A549 (cell line): ENCODE data around the gene CAV2. TPM values are rescaled to one million over a fixed set of nuclear protein-coding genes. Genes with fewer than 3 reads are reported as not detected.

Source experiments
- ATAC-seq, 2 experiments: fragments of 200-7000 bp in 1 of 2; fragments of >200 bp in 1 of 2; cut with Nextera tagmentation in 1 of 2; cut with Tn5 transposase in 1 of 2; 3 replicates each; pipeline versions ENCODE4 v1.8.0 to v1.9.1; 2018 to 2020; ENCODE audit warnings: mild to moderate bottlenecking in 1 of 2, moderate library complexity in 1 of 2
- CTCF ChIA-PET: fragments of 300-600 bp; sonication (Branson Sonifier 250); formaldehyde crosslinking; extraction: SDS; loops from one replicate; lab custom pipeline; 2021; ENCODE audit warnings: antibody characterized with exemption, inconsistent platforms; lab: Yijun Ruan, JAX
- POLR2A ChIA-PET: fragments of 350-600 bp; formaldehyde crosslinking; extraction: SDS; loops from one replicate; lab custom pipeline; 2021; ENCODE audit warnings: antibody characterized with exemption, inconsistent platforms; lab: Yijun Ruan, JAX
- DNase-seq, 2 experiments: peaks; one replicate each; pipeline versions ENCODE4 v3.0.0 to v3.0.0-alpha.2; 2011 to 2016; ENCODE audit warnings: low read depth in 1 of 2, low spot score in 1 of 2
- FAIRE-seq: peaks from 2 replicates; lab custom pipeline; 2011; peaks lifted over from hg19 to GRCh38; lab: Jason Lieb, UNC
- H3K27ac ChIP-seq, 2 experiments: fragments of >200 bp; sonication (Bioruptor Twin); formaldehyde crosslinking; 3 replicates each; pipeline ENCODE4 v1.5.1; 2016 to 2017
- H3K4me1 ChIP-seq: fragments of >200 bp; sonication (Bioruptor Twin); formaldehyde crosslinking; 3 replicates; pipeline ENCODE4 v1.6.1; 2016
- H3K4me2 ChIP-seq: fragments of >200 bp; sonication (Bioruptor Twin); formaldehyde crosslinking; 3 replicates; pipeline ENCODE4 v1.6.1; 2016
- H3K4me3 ChIP-seq: fragments of >200 bp; sonication (Bioruptor Twin); formaldehyde crosslinking; 3 replicates; pipeline ENCODE4 v1.5.1; 2016
- H3K9me3 ChIP-seq: fragments of >200 bp; sonication (Bioruptor Twin); formaldehyde crosslinking; 3 replicates; pipeline ENCODE4 v1.6.1; 2016
- CHD2 ChIP-seq: fragments of 150-350 bp; IDR thresholded peaks from 2 replicates; pipeline ENCODE4 v1.6.1; 2014; ENCODE audit warnings: low read length; ENCODE audit not compliant: partially characterized antibody
- EHF ChIP-seq: fragments of 250-450 bp; sonication (Bioruptor Pico); IDR thresholded peaks from 2 replicates; pipeline ENCODE4 v1.5.0; 2020; ENCODE audit warnings: mild to moderate bottlenecking
- FOSL2 ChIP-seq, 2 experiments: fragments of 450-650 bp in 1 of 2; fragments of >200 bp in 1 of 2; sonication (Bioruptor Twin) in 1 of 2; formaldehyde crosslinking; IDR thresholded peaks; 2 replicates each; pipeline versions ENCODE4 v1.5.0 to v1.6.1; 2016 to 2020; ENCODE audit warnings: mild to moderate bottlenecking in 1 of 2, moderate library complexity in 1 of 2
- HEYL ChIP-seq: fragments of 250-450 bp; sonication (Bioruptor Pico); IDR thresholded peaks from 2 replicates; pipeline ENCODE4 v1.8.0; 2021; ENCODE audit warnings: mild to moderate bottlenecking, moderate library complexity
- HOXB13 ChIP-seq: fragments of 250-450 bp; sonication (Bioruptor Pico); IDR thresholded peaks from 2 replicates; pipeline ENCODE4 v1.5.0; 2020; ENCODE audit warnings: low read depth, mild to moderate bottlenecking, moderate library complexity
- HOXB5 ChIP-seq: fragments of 250-450 bp; sonication (Bioruptor Pico); IDR thresholded peaks from 2 replicates; pipeline ENCODE4 v1.5.0; 2020; ENCODE audit warnings: mild to moderate bottlenecking, moderate library complexity
- JUNB ChIP-seq: fragments of >200 bp; sonication (Bioruptor Twin); formaldehyde crosslinking; IDR thresholded peaks from 2 replicates; pipeline ENCODE4 v1.6.1; 2016
- KDM1A ChIP-seq: fragments of 200-600 bp; sonication (generic); IDR thresholded peaks from 2 replicates; pipeline ENCODE4 v1.6.1; 2016; ENCODE audit warnings: low read depth, mild to moderate bottlenecking
- NPAS2 ChIP-seq: fragments of 250-450 bp; sonication (Bioruptor Pico); IDR thresholded peaks from 2 replicates; pipeline ENCODE4 v1.8.0; 2022; ENCODE audit warnings: mild to moderate bottlenecking, moderate library complexity, borderline replicate concordance
- POLR2AphosphoS2 ChIP-seq: conservative IDR thresholded peaks from 2 replicates; pipeline ENCODE4 v1.6.1; 2012; ENCODE audit warnings: low read length, improper control_type of control experiment, inconsistent platforms
- RFX5 ChIP-seq: fragments of 450-650 bp; IDR thresholded peaks from 2 replicates; pipeline ENCODE4 v1.7.1; 2014; ENCODE audit warnings: antibody characterized with exemption, mild to moderate bottlenecking, moderate library complexity
- ZC3H11A ChIP-seq: fragments of 450-650 bp; IDR thresholded peaks from 2 replicates; pipeline ENCODE4 v1.6.1; 2014; ENCODE audit warnings: antibody characterized with exemption, mild to moderate bottlenecking
- ZNF302 ChIP-seq: fragments of 250-450 bp; sonication (Bioruptor Pico); IDR thresholded peaks from 2 replicates; pipeline ENCODE4 v1.9.0; 2021; ENCODE audit warnings: inconsistent platforms, mild to moderate bottlenecking, moderate library complexity
- WGBS: methylation state at CpG from one replicate; pipeline ENCODE4 v1.1.6; 2017; ENCODE audit errors: missing lambda C conversion rate; 5-methylcytosine and 5-hydroxymethylcytosine counted together
- polyA plus RNA-seq, 4 experiments: library from polyadenylated mRNA; depleted of rRNA in 3 of 4; stranded (reverse); fragments of >200 nt; fragmentation: RNase III in 1 of 4; extraction: RNeasy Plus Mini Kit Qiagen cat#74134 plus additional on column Dnase treatment in 1 of 4; gene quantifications; 2 replicates in 3 of 4; 3 replicates in 1 of 4; pipeline ENCODE4 v1.2.3, GENCODE V29; 2011 to 2017
- TF ChIP-seq, protein P1 (sequence below): fragments of 450-650 bp; IDR thresholded peaks from 2 replicates; pipeline ENCODE4 v1.6.1; 2014; ENCODE audit warnings: antibody characterized with exemption
- TF ChIP-seq, protein P2 (sequence below): fragments of >200 bp; sonication (Bioruptor Twin); formaldehyde crosslinking; IDR thresholded peaks from 2 replicates; pipeline ENCODE4 v1.6.1; 2016
- TF ChIP-seq, protein P3 (sequence below): IDR thresholded peaks from 2 replicates; pipeline ENCODE4 v1.6.1; 2012
- TF ChIP-seq, protein P4 (sequence below): fragments of 250-450 bp; sonication (Bioruptor Pico); IDR thresholded peaks from 2 replicates; pipeline ENCODE4 v1.5.0; 2021; ENCODE audit warnings: mild to moderate bottlenecking, moderate library complexity, borderline replicate concordance

The CAV2 gene
- polyA plus RNA-seq, 2 of the 4 experiments (the other 2 are of a cell fraction), result 156 to 257 TPM

DNA sequence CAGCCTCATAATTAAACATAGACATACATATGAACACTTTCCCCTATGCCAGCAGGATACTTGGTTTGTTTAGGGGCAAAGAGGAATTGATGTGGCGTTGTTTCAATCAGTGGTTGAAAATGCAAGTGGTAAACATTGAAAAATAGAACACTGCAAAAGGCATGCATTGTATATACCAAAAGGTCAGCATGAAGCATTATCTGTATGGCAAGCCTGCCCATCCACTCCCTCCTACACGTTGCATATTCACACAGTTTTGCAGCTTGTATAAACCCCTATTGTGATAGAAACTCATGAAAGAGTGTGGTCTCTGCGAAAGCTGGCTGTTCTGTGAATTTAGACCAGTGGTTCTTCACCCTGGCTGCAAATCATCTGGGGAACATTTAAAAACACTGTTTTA, 42.4 kb downstream of the CAV2 start:
- H3K4me2 ChIP-seq, result peak overlapping the region; percentile 42
- no peaks in the 10 kb centered on the region for H3K9me3 ChIP-seq
- DNase-seq, result no peak
- FAIRE-seq, result no peak
- peaks cover 56% of the 10 kb centered on the region for H3K4me1 ChIP-seq
- peak in 1 of 2 experiments; percentile 6; a peak in 1 of 6 replicates for ATAC-seq
- H3K4me3 ChIP-seq, result no peak overlapping the region
- POLR2A ChIA-PET, result no interaction called here
- peak overlapping the region in 1 of 2 experiments; percentile 36; a peak in 3 of 6 replicates for H3K27ac ChIP-seq
- CTCF ChIA-PET, result interaction anchor here (0.7 to 9.9 kb wide), 4 partner anchors 10 to 306 kb away, joined by 3 to 73 read pairs (median 4); no protein-coding TSS in a partner anchor
- no peak for TF ChIP-seq RFX5
- no peak for TF ChIP-seq CHD2
- TF ChIP-seq NPAS2 (CRISPR knock-in tag), result no peak
- TF ChIP-seq HEYL (CRISPR knock-in tag), result no peak
- TF ChIP-seq ZNF302 (CRISPR knock-in tag), result no peak
- TF ChIP-seq JUNB, result no peak
- no peak for TF ChIP-seq ZC3H11A
- no peak for TF ChIP-seq HOXB5 (CRISPR knock-in tag)
- WGBS, result 75% methylated on average over 3 of the region's 3 CpGs

DNA sequence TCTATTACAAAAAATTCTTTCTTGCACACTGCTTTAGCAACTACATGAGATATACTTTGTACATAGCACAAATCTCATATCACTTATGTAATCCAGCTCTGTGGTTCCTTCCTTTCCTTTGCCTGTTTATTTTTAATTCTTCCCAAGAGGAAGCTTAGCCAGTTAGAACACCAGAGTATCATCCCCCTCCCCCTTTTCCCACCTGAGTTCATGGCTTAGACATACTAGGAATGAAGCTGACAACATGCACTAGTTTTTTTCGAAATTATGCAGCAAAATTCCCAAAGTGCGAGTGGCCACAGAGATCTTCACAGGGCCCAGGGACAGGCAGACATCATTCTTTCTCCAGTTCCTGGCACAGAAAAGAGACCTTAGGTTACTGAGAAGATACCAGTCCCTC, 43.1 kb downstream of the CAV2 start:
- WGBS, result 68% methylated on average over 2 of the region's 2 CpGs
- Histone ChIP-seq H3K4me2 (peak overlapping the region; percentile 42; the same call in 1 of the 3 replicates), H3K9me3 (no peaks in the 10 kb centered on the region), H3K4me1 (peaks cover 59% of the 10 kb centered on the region), H3K4me3 (no peak overlapping the region), H3K27ac (peak overlapping the region in 1 of 2 experiments; percentile 36; a peak in 3 of 6 replicates)
- DNase-seq (no peak), FAIRE-seq (no peak), ATAC-seq (no peak; a peak in 1 of 6 replicates)
- ChIA-PET CTCF (interaction anchor here (0.7 to 9.9 kb wide), 5 partner anchors 10 to 307 kb away, joined by 3 to 73 read pairs (median 4); no protein-coding TSS in a partner anchor), POLR2A (no interaction called here)
- TF ChIP-seq EHF (CRISPR knock-in tag) (no peak), JUNB (no peak), HOXB13 (CRISPR knock-in tag) (no peak), KDM1A (no peak), NPAS2 (CRISPR knock-in tag) (no peak), POLR2AphosphoS2 (no peak)
- TF ChIP-seq, protein P1, sequence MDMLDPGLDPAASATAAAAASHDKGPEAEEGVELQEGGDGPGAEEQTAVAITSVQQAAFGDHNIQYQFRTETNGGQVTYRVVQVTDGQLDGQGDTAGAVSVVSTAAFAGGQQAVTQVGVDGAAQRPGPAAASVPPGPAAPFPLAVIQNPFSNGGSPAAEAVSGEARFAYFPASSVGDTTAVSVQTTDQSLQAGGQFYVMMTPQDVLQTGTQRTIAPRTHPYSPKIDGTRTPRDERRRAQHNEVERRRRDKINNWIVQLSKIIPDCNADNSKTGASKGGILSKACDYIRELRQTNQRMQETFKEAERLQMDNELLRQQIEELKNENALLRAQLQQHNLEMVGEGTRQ, result no peak
- TF ChIP-seq, protein P2, sequence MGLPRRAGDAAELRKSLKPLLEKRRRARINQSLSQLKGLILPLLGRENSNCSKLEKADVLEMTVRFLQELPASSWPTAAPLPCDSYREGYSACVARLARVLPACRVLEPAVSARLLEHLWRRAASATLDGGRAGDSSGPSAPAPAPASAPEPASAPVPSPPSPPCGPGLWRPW, result no peak
- TF ChIP-seq, protein P3, sequence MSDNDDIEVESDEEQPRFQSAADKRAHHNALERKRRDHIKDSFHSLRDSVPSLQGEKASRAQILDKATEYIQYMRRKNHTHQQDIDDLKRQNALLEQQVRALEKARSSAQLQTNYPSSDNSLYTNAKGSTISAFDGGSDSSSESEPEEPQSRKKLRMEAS, result no peak

DNA sequence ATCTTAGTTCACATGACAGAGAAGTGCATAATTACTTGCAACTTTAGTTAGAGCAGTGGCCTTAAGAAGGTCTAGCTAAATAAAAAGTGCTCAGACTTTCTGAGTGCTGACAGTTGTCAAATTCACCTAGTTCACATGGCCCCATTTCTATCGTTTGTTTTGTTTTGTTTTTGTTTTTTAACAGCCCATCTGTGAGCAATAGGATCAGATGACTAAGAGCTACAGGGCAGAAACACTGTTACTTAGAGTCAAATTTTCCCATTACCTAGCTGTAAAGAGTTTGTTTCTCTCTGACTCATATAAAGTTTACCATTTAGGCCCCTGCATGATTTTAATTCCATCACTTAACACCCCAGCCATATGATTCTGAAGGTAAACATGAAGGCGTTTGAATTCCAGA, 44.1 kb downstream of the CAV2 start:
- no peak for FAIRE-seq
- 0 out of 3 replicates have a peak overlapping the region, but pooled peaks have one; percentile 2 for H3K4me2 ChIP-seq

More for the DNA sequence above, 44.1 kb downstream of the CAV2 start:
- TF ChIP-seq, protein P4, sequence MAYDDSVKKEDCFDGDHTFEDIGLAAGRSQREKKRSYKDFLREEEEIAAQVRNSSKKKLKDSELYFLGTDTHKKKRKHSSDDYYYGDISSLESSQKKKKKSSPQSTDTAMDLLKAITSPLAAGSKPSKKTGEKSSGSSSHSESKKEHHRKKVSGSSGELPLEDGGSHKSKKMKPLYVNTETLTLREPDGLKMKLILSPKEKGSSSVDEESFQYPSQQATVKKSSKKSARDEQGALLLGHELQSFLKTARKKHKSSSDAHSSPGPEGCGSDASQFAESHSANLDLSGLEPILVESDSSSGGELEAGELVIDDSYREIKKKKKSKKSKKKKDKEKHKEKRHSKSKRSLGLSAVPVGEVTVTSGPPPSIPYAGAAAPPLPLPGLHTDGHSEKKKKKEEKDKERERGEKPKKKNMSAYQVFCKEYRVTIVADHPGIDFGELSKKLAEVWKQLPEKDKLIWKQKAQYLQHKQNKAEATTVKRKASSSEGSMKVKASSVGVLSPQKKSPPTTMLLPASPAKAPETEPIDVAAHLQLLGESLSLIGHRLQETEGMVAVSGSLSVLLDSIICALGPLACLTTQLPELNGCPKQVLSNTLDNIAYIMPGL (CRISPR knock-in tag), result no peak
- TF ChIP-seq FOSL2 (IDR thresholded peaks at IDR 0.05), result no peak
- peak; percentile 31; the same call in 1 of the 2 replicates for TF ChIP-seq FOSL2 (CRISPR knock-in tag; IDR thresholded peaks at IDR 0.05)
- DNase-seq, result no peak
- ChIA-PET POLR2A (no interaction called here), CTCF (interaction anchor here (1.4 to 9.9 kb wide), 4 partner anchors 17 to 286 kb away, joined by 4 to 73 read pairs (median 6); no protein-coding TSS in a partner anchor)
- Histone ChIP-seq H3K4me3 (no peak overlapping the region), H3K4me1 (peaks cover 56% of the 10 kb centered on the region), H3K27ac (peak overlapping the region in 1 of 2 experiments; percentile 36; a peak in 2 of 6 replicates), H3K9me3 (no peaks in the 10 kb centered on the region)
- WGBS, result 45% methylated on average over 2 of the region's 2 CpGs
- ATAC-seq, result no peak; a peak in 1 of 6 replicates
